Measurements from ENCODE around the gene TRHDE. TPM values are rescaled to one million over a fixed set of nuclear protein-coding genes. Genes with fewer than 3 reads are reported as not detected.

TRHDE gene
- total and polyA plus RNA-seq, 3 experiments from 2014 or later = not detected

GRCh38 chr12:72242946-72243345, 29.2 kb upstream of the TRHDE start:
- H3K36me3 Mint-ChIP-seq = no peaks in the 10 kb centered on the region
- no peaks in the 10 kb centered on the region for H3K4me1 ChIP-seq (ENCODE audit: insufficient read depth, low read length)
- H3K9me3 ChIP-seq (ENCODE audit: low read length) = no peaks in the 10 kb centered on the region
- ChIA-PET POLR2A (no interaction called here), CTCF (no interaction called here)
- H3K4me3 Mint-ChIP-seq = no peak overlapping the region
- no peak for DNase-seq
- peaks cover 0 to 8% (median 6%) of the 10 kb centered on the region in 5 donors for H3K9me3 Mint-ChIP-seq
- H3K27ac Mint-ChIP-seq = no peak overlapping the region
- no peaks in the 10 kb centered on the region for H3K36me3 ChIP-seq (ENCODE audit: insufficient read depth, low read length)
- H3K4me3 ChIP-seq (ENCODE audit: low read length) = no peak overlapping the region
- H3K27me3 Mint-ChIP-seq = no peaks in the 10 kb centered on the region
- H3K27me3 ChIP-seq (ENCODE audit: insufficient read depth, low read length, poor library complexity, severe bottlenecking) = no peaks in the 10 kb centered on the region
- no peak overlapping the region for H3K27ac ChIP-seq (ENCODE audit: low read depth, low read length)
- no peaks in the 10 kb centered on the region for H3K4me1 Mint-ChIP-seq

GRCh38 chr12:72246370-72246769, 25.8 kb upstream of the TRHDE start:
- ChIA-PET POLR2A (no interaction called here), CTCF (no interaction called here)
- no peak overlapping the region for H3K4me3 ChIP-seq (ENCODE audit: low read length)
- no peak overlapping the region for H3K27ac ChIP-seq (ENCODE audit: low read depth, low read length)
- Mint-ChIP-seq H3K9me3 (peaks cover 7 to 21% (median 9%) of the 10 kb centered on the region in 5 donors), H3K4me1 (no peaks in the 10 kb centered on the region), H3K36me3 (no peaks in the 10 kb centered on the region), H3K27ac (no peak overlapping the region), H3K4me3 (no peak overlapping the region), H3K27me3 (no peaks in the 10 kb centered on the region)
- H3K27me3 ChIP-seq (ENCODE audit: insufficient read depth, low read length, poor library complexity, severe bottlenecking) = no peaks in the 10 kb centered on the region
- H3K9me3 ChIP-seq (ENCODE audit: low read length) = no peaks in the 10 kb centered on the region
- no peak for DNase-seq
- no peaks in the 10 kb centered on the region for H3K4me1 ChIP-seq (ENCODE audit: insufficient read depth, low read length)
- H3K36me3 ChIP-seq (ENCODE audit: insufficient read depth, low read length) = no peaks in the 10 kb centered on the region

GRCh38 chr12:72250346-72250745, 21.8 kb upstream of the TRHDE start:
- ChIA-PET POLR2A (no interaction called here), CTCF (no interaction called here)
- no peaks in the 10 kb centered on the region for H3K27me3 Mint-ChIP-seq
- no peak overlapping the region for H3K27ac Mint-ChIP-seq
- H3K9me3 ChIP-seq (ENCODE audit: low read length) = no peaks in the 10 kb centered on the region
- no peak overlapping the region for H3K27ac ChIP-seq (ENCODE audit: low read depth, low read length)
- H3K4me1 Mint-ChIP-seq = no peaks in the 10 kb centered on the region
- H3K4me1 ChIP-seq (ENCODE audit: insufficient read depth, low read length) = no peaks in the 10 kb centered on the region
- H3K4me3 Mint-ChIP-seq = no peak overlapping the region
- no peaks in the 10 kb centered on the region for H3K36me3 Mint-ChIP-seq
- no peak for DNase-seq
- H3K27me3 ChIP-seq (ENCODE audit: insufficient read depth, low read length, poor library complexity, severe bottlenecking) = no peaks in the 10 kb centered on the region
- no peaks in the 10 kb centered on the region for H3K36me3 ChIP-seq (ENCODE audit: insufficient read depth, low read length)
- no peak overlapping the region for H3K4me3 ChIP-seq (ENCODE audit: low read length)
- peaks cover 5 to 21% (median 11%) of the 10 kb centered on the region in 5 donors for H3K9me3 Mint-ChIP-seq

- Histone ChIP-seq H3K27me3 (ENCODE audit: insufficient read depth, low read length, poor library complexity, severe bottlenecking) (no peaks in the 10 kb centered on the region), H3K4me1 (ENCODE audit: insufficient read depth, low read length) (no peaks in the 10 kb centered on the region), H3K4me3 (ENCODE audit: low read length) (no peak overlapping the region), H3K36me3 (ENCODE audit: insufficient read depth, low read length) (no peaks in the 10 kb centered on the region), H3K9me3 (ENCODE audit: low read length) (no peaks in the 10 kb centered on the region), H3K27ac (ENCODE audit: low read depth, low read length) (no peak overlapping the region)
- H3K36me3 Mint-ChIP-seq = no peaks in the 10 kb centered on the region
- no peak for DNase-seq
- no peak overlapping the region for H3K27ac Mint-ChIP-seq
- ChIA-PET POLR2A (no interaction called here), CTCF (no interaction called here)
- peaks cover 0 to 9% (median 2%) of the 10 kb centered on the region in 5 donors for H3K9me3 Mint-ChIP-seq
- no peaks in the 10 kb centered on the region for H3K4me1 Mint-ChIP-seq
- H3K27me3 Mint-ChIP-seq = peaks cover 0 to 5% of the 10 kb centered on the region in 2 donors
- H3K4me3 Mint-ChIP-seq = no peak overlapping the region
Observed at GRCh38 chr12:72256725-72257124, 15.4 kb upstream of the TRHDE start.

- H3K4me3 ChIP-seq (ENCODE audit: low read length) = no peak overlapping the region
- no peaks in the 10 kb centered on the region for H3K4me1 Mint-ChIP-seq
- POLR2A ChIA-PET = no interaction called here
- H3K27me3 ChIP-seq (ENCODE audit: insufficient read depth, low read length, poor library complexity, severe bottlenecking) = no peaks in the 10 kb centered on the region
- H3K4me3 Mint-ChIP-seq = no peak overlapping the region
- no peak for DNase-seq
- H3K9me3 ChIP-seq (ENCODE audit: low read length) = no peaks in the 10 kb centered on the region
- no peaks in the 10 kb centered on the region for H3K36me3 Mint-ChIP-seq
- CTCF ChIA-PET = no interaction called here
- no peaks in the 10 kb centered on the region for H3K9me3 Mint-ChIP-seq
- H3K27me3 Mint-ChIP-seq = peaks cover 0 to 5% of the 10 kb centered on the region in 2 donors
- H3K36me3 ChIP-seq (ENCODE audit: insufficient read depth, low read length) = no peaks in the 10 kb centered on the region
- no peak overlapping the region for H3K27ac ChIP-seq (ENCODE audit: low read depth, low read length)
- no peak overlapping the region for H3K27ac Mint-ChIP-seq
- H3K4me1 ChIP-seq (ENCODE audit: insufficient read depth, low read length) = no peaks in the 10 kb centered on the region
Observed at GRCh38 chr12:72261885-72262284, 10.3 kb upstream of the TRHDE start.

GRCh38 chr12:72264548-72265175, 7.5 kb upstream of the TRHDE start:
- ChIA-PET POLR2A (no interaction called here), CTCF (no interaction called here)
- H3K4me1 ChIP-seq (ENCODE audit: insufficient read depth, low read length) = no peaks in the 10 kb centered on the region
- H3K27me3 Mint-ChIP-seq = peaks cover 0 to 7% of the 10 kb centered on the region in 2 donors
- no peaks in the 10 kb centered on the region for H3K9me3 ChIP-seq (ENCODE audit: low read length)
- H3K27ac Mint-ChIP-seq = no peak overlapping the region
- no peaks in the 10 kb centered on the region for H3K36me3 Mint-ChIP-seq
- H3K36me3 ChIP-seq (ENCODE audit: insufficient read depth, low read length) = no peaks in the 10 kb centered on the region
- H3K27me3 ChIP-seq (ENCODE audit: insufficient read depth, low read length, poor library complexity, severe bottlenecking) = no peaks in the 10 kb centered on the region
- no peaks in the 10 kb centered on the region for H3K4me1 Mint-ChIP-seq
- H3K9me3 Mint-ChIP-seq = no peaks in the 10 kb centered on the region
- no peak overlapping the region for H3K4me3 Mint-ChIP-seq
- H3K27ac ChIP-seq (ENCODE audit: low read depth, low read length) = no peak overlapping the region
- no peak for DNase-seq
- no peak overlapping the region for H3K4me3 ChIP-seq (ENCODE audit: low read length)

- ChIA-PET CTCF (no interaction called here), POLR2A (no interaction called here)
- no peaks in the 10 kb centered on the region for H3K4me1 Mint-ChIP-seq
- H3K27me3 Mint-ChIP-seq = peaks cover 16 to 20% of the 10 kb centered on the region in 2 donors
- H3K9me3 Mint-ChIP-seq = peaks cover 0 to 6% (median 2%) of the 10 kb centered on the region in 5 donors
- no peak overlapping the region for H3K27ac Mint-ChIP-seq
- H3K27me3 ChIP-seq (ENCODE audit: insufficient read depth, low read length, poor library complexity, severe bottlenecking) = no peaks in the 10 kb centered on the region
- H3K4me1 ChIP-seq (ENCODE audit: insufficient read depth, low read length) = no peaks in the 10 kb centered on the region
- no peak overlapping the region for H3K4me3 Mint-ChIP-seq
- no peak for DNase-seq
- no peak overlapping the region for H3K27ac ChIP-seq (ENCODE audit: low read depth, low read length)
- no peaks in the 10 kb centered on the region for H3K9me3 ChIP-seq (ENCODE audit: low read length)
- H3K4me3 ChIP-seq (ENCODE audit: low read length) = no peak overlapping the region
- no peaks in the 10 kb centered on the region for H3K36me3 Mint-ChIP-seq
- H3K36me3 ChIP-seq (ENCODE audit: insufficient read depth, low read length) = no peaks in the 10 kb centered on the region
Observed at GRCh38 chr12:72267974-72268373, 4.2 kb upstream of the TRHDE start.

GRCh38 chr12:72268386-72268785, 3.8 kb upstream of the TRHDE start:
- Histone ChIP-seq H3K27ac (ENCODE audit: low read depth, low read length) (no peak overlapping the region), H3K4me1 (ENCODE audit: insufficient read depth, low read length) (no peaks in the 10 kb centered on the region), H3K9me3 (ENCODE audit: low read length) (no peaks in the 10 kb centered on the region), H3K27me3 (ENCODE audit: insufficient read depth, low read length, poor library complexity, severe bottlenecking) (no peaks in the 10 kb centered on the region), H3K4me3 (ENCODE audit: low read length) (no peak overlapping the region), H3K36me3 (ENCODE audit: insufficient read depth, low read length) (no peaks in the 10 kb centered on the region)
- peaks cover 0 to 6% (median 2%) of the 10 kb centered on the region in 5 donors for H3K9me3 Mint-ChIP-seq
- H3K27ac Mint-ChIP-seq = no peak overlapping the region
- ChIA-PET CTCF (no interaction called here), POLR2A (no interaction called here)
- no peak overlapping the region for H3K4me3 Mint-ChIP-seq
- DNase-seq = no peak
- H3K36me3 Mint-ChIP-seq = no peaks in the 10 kb centered on the region
- no peaks in the 10 kb centered on the region for H3K4me1 Mint-ChIP-seq
- H3K27me3 Mint-ChIP-seq = peaks cover 16 to 23% of the 10 kb centered on the region in 2 donors

GRCh38 chr12:72269491-72269890, 2.7 kb upstream of the TRHDE start:
- POLR2A ChIA-PET = no interaction called here
- peaks cover 0 to 10% (median 4%) of the 10 kb centered on the region in 5 donors for H3K9me3 Mint-ChIP-seq
- no peak for DNase-seq
- CTCF ChIA-PET = no interaction called here
- Histone ChIP-seq H3K36me3 (ENCODE audit: insufficient read depth, low read length) (no peaks in the 10 kb centered on the region), H3K27me3 (ENCODE audit: insufficient read depth, low read length, poor library complexity, severe bottlenecking) (no peaks in the 10 kb centered on the region), H3K27ac (ENCODE audit: low read depth, low read length) (no peak overlapping the region), H3K9me3 (ENCODE audit: low read length) (no peaks in the 10 kb centered on the region), H3K4me1 (ENCODE audit: insufficient read depth, low read length) (no peaks in the 10 kb centered on the region), H3K4me3 (ENCODE audit: low read length) (no peak overlapping the region)
- H3K36me3 Mint-ChIP-seq = no peaks in the 10 kb centered on the region
- peaks cover 0 to 1% (median 0%) of the 10 kb centered on the region in 3 donors for H3K4me1 Mint-ChIP-seq
- peaks cover 24 to 33% of the 10 kb centered on the region in 2 donors for H3K27me3 Mint-ChIP-seq
- H3K4me3 Mint-ChIP-seq = no peak overlapping the region
- no peak overlapping the region for H3K27ac Mint-ChIP-seq
